HG02678 (cell line): ENCODE measurements around the gene LGR4.
"Not testable (repeated sequence)": the region's sequence is repeated elsewhere in the genome, so short reads cannot be mapped to it uniquely, and the experiment has no call there.

Source experiments
- ATAC-seq: cut with Tn5 transposase; IDR thresholded peaks from one replicate; pipeline ENCODE4 v1.9.1; 2021; ENCODE audit warnings: mild to moderate bottlenecking, moderate library complexity; ENCODE audit not compliant: unreplicated experiment

LGR4 gene

GRCh38 chr11:27355575-27356104, 117.0 kb downstream of the LGR4 start:
- no peak for ATAC-seq

GRCh38 chr11:27354359-27354965, 118.1 kb downstream of the LGR4 start:
- no peak for ATAC-seq

- no peak for ATAC-seq
Observed at GRCh38 chr11:27353593-27354358, 118.8 kb downstream of the LGR4 start.

GRCh38 chr11:27352781-27353180, 119.8 kb downstream of the LGR4 start:
- ATAC-seq = no peak

GRCh38 chr11:27350511-27350910, 122.1 kb downstream of the LGR4 start:
- no peak for ATAC-seq

- ATAC-seq = no peak
Observed at GRCh38 chr11:27349919-27350318, 122.7 kb downstream of the LGR4 start.

GRCh38 chr11:27348340-27348873, 124.2 kb downstream of the LGR4 start:
- ATAC-seq = no peak

- ATAC-seq = no peak
Observed at GRCh38 chr11:27347359-27348339, 124.9 kb downstream of the LGR4 start.

- no peak for ATAC-seq
Observed at GRCh38 chr11:27339941-27340340, 132.6 kb downstream of the LGR4 start.

GRCh38 chr11:27334764-27335163, 137.8 kb downstream of the LGR4 start:
- ATAC-seq = not testable (repeated sequence)

- ATAC-seq = no peak
Observed at GRCh38 chr11:27331981-27332380, 140.6 kb downstream of the LGR4 start.

- ATAC-seq = no peak
Observed at GRCh38 chr11:27330633-27331270, 141.8 kb downstream of the LGR4 start.

- no peak for ATAC-seq
Observed at GRCh38 chr11:27329867-27330632, 142.5 kb downstream of the LGR4 start.

- ATAC-seq = no peak
Observed at GRCh38 chr11:27328614-27329013, 144.0 kb downstream of the LGR4 start.

GRCh38 chr11:27327064-27327463, 145.5 kb downstream of the LGR4 start:
- not testable (repeated sequence) for ATAC-seq

- ATAC-seq = not testable (repeated sequence)
Observed at GRCh38 chr11:27322196-27322595, 150.4 kb downstream of the LGR4 start.

- not testable (repeated sequence) for ATAC-seq
Observed at GRCh38 chr11:27321340-27321739, 151.2 kb downstream of the LGR4 start.

GRCh38 chr11:27319072-27319471, 153.5 kb downstream of the LGR4 start:
- ATAC-seq = peak; percentile 98

GRCh38 chr11:27317751-27318150, 154.8 kb downstream of the LGR4 start:
- ATAC-seq = no peak
